ENCODE results near the gene PLEKHH3.

DNA sequence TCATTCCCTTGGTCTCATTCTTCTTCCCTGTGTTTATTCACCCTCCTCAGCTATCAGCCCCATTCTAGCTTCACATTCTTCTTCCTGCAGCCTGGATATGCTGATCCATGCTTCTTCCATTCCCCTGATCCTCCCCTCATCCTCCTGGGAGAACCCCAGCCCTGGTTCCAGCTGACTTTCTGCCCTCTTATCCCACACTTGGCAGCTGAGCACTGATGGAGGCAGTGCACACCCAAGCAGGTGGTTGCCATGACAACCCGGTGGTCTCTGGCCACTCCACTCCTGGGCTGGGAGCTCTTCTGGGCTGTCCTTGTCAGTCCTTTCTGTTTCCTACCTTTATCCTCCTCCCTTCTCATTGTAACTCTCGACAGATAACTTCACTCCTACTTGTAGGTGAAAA is 34.5 kb downstream of the PLEKHH3 start:
- TF ChIP-seq CTCF (conservative IDR thresholded peaks at IDR 0.05; ENCODE audit: low read depth, low read length) (no peak), EZH2 (IDR thresholded peaks at IDR 0.05; ENCODE audit: borderline replicate concordance, low read depth, low read length, poor library complexity, severe bottlenecking) (no peak)

Measured in A673 (cell line).